ENCODE data around the gene ANKS1B.
"Not testable (repeated sequence)": the region's sequence is repeated elsewhere in the genome, so short reads cannot be mapped to it uniquely, and the experiment has no call there.

The ANKS1B gene

GRCh38 chr12:98788396-98788795, 1196.3 kb downstream of the ANKS1B start:
- DNase-seq, result no peak

- DNase-seq, result no peak
Measured at GRCh38 chr12:98786653-98787052, 1198.1 kb downstream of the ANKS1B start.

- no peak for DNase-seq
Measured at GRCh38 chr12:98783420-98783819, 1201.3 kb downstream of the ANKS1B start.

- DNase-seq, result no peak
Measured at GRCh38 chr12:98780261-98780660, 1204.5 kb downstream of the ANKS1B start.

- DNase-seq, result no peak
Measured at GRCh38 chr12:98772818-98773217, 1211.9 kb downstream of the ANKS1B start.

GRCh38 chr12:98771811-98772752, 1212.7 kb downstream of the ANKS1B start:
- no peak for DNase-seq

- DNase-seq, result no peak
Measured at GRCh38 chr12:98770230-98770629, 1214.5 kb downstream of the ANKS1B start.

- no peak for DNase-seq
Measured at GRCh38 chr12:98769068-98769467, 1215.7 kb downstream of the ANKS1B start.

GRCh38 chr12:98767248-98767647, 1217.5 kb downstream of the ANKS1B start:
- DNase-seq, result no peak

- no peak for DNase-seq
Measured at GRCh38 chr12:98763656-98764055, 1221.1 kb downstream of the ANKS1B start.

- DNase-seq, result no peak
Measured at GRCh38 chr12:98758331-98758730, 1226.4 kb downstream of the ANKS1B start.

- DNase-seq, result no peak
Measured at GRCh38 chr12:98757455-98757854, 1227.3 kb downstream of the ANKS1B start.

- DNase-seq, result not testable (repeated sequence)
Measured at GRCh38 chr12:98755855-98756254, 1228.9 kb downstream of the ANKS1B start.

- DNase-seq, result no peak
Measured at GRCh38 chr12:98754095-98754494, 1230.6 kb downstream of the ANKS1B start.

GRCh38 chr12:98752726-98753125, 1232.0 kb downstream of the ANKS1B start:
- DNase-seq, result no peak

GRCh38 chr12:98751580-98752115, 1233.1 kb downstream of the ANKS1B start:
- DNase-seq, result no peak

GRCh38 chr12:98750511-98750910, 1234.2 kb downstream of the ANKS1B start:
- no peak for DNase-seq

- DNase-seq, result no peak
Measured at GRCh38 chr12:98748463-98748862, 1236.3 kb downstream of the ANKS1B start.

GRCh38 chr12:98745578-98746391, 1239.0 kb downstream of the ANKS1B start:
- DNase-seq, result peak in 1 of 2 experiments; percentile 57

- no peak for DNase-seq
Measured at GRCh38 chr12:98744680-98745079, 1240.1 kb downstream of the ANKS1B start.

- DNase-seq, result peak in 1 of 2 experiments; percentile 37
Measured at GRCh38 chr12:98743362-98743953, 1241.3 kb downstream of the ANKS1B start.

- DNase-seq, result no peak
Measured at GRCh38 chr12:98741556-98742265, 1243.0 kb downstream of the ANKS1B start.
